GM18873 (cell line): ENCODE measurements around the gene RPS3.
"Not testable (repeated sequence)": the region's sequence is repeated elsewhere in the genome, so short reads cannot be mapped to it uniquely, and the experiment has no call there.

Experiments used
- ATAC-seq: cut with Tn5 transposase; IDR thresholded peaks from one replicate; pipeline ENCODE4 v1.9.1; 2021; ENCODE audit warnings: mild to moderate bottlenecking, moderate library complexity, moderate number of reproducible peaks; ENCODE audit not compliant: unreplicated experiment, low FRiP score

RPS3 gene

GRCh38 chr11:75399344-75400145 lies at the start of gene RPS3:
Gene RPS3, plus strand, starts transcription at chr11:75399518. Its CDS starts 30 bp downstream, at chr11:75399548.
- peak; percentile 76 for ATAC-seq

DNA sequence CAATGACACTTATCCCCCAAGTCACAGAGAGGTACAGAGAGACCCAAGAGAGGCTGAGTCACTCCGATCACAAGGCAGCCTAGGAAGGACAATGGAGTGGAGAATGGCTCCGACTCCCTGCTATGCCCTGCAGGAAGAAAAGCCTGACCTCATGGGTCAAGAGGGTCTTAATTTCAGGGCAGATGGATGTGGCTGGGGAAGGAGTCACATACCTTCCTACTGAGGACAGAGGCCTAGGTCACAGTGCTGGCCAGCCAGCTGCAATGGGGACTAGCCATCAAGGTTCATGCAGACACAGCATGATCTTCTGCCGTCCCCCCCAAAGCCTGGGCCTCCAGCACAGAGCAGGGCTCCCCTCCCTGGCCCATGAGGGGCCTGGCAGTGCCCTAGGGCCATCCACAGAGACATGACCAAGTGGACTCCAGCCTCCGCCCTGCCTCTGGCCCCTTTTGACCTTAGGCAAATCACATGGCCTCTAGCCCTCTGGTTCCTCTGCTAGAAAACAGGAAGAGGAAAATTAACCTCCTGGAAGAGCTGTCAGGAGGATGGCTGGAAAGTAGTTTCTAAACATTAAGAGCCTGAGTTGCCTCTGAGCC lies 49.7 kb upstream of the RPS3 start:
- ATAC-seq = no peak

DNA sequence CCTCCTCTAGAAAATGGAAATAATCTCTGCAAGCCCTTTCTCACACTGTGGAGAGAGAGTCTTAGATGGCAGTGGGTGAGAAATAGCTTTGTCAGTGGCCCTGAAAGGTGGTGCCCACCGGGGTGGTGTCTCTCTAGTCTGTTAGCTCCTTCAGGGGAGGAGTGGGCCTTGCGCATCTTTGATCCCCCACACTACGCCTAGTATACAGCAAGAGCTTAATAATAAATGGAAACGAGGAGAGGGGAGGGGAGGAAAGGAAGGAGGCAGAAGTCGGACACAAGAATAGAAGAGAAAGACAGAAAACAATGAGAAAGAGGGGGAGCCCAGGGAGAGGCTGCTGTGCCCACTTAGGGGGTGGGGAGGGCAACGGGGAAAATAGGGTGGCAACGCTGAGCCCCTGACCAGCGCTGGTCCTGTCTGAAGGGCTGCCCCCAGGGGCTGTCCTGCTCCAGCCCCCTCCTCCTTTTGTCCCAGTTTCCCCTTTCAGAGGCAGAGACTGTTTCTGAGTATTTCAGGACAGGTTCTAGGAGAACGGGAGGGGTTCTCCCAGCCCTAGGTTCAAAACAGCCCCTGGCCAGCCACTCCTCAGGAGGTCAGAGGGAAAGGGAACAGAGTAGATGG lies 49.1 kb upstream of the RPS3 start:
- ATAC-seq = no peak

- ATAC-seq = no peak
Observed at GRCh38 chr11:75350743-75351540, 48.4 kb upstream of the RPS3 start.

DNA sequence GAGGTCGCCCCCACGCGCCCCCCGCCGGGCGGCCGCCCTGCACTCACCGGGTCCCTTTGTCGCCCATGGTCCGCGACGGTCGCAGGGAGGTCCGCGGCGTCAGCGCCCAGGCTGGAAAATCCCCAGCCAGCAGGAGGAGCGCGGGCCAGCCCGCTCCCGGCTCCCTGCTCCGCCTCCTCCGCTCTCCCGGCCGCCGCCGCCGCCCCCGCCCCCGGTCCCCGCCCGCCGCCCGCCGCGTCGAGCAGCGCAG lies 47.9 kb upstream of the RPS3 start, which contains the start of gene ARRB1:
ARRB1 (minus strand) TSS at position 121 of the 250 bp plus-strand sequence; CDS start at position 67, 54 bp downstream.
- ATAC-seq = no peak

- ATAC-seq = no peak
Observed at GRCh38 chr11:75351791-75352587, 47.3 kb upstream of the RPS3 start.

DNA sequence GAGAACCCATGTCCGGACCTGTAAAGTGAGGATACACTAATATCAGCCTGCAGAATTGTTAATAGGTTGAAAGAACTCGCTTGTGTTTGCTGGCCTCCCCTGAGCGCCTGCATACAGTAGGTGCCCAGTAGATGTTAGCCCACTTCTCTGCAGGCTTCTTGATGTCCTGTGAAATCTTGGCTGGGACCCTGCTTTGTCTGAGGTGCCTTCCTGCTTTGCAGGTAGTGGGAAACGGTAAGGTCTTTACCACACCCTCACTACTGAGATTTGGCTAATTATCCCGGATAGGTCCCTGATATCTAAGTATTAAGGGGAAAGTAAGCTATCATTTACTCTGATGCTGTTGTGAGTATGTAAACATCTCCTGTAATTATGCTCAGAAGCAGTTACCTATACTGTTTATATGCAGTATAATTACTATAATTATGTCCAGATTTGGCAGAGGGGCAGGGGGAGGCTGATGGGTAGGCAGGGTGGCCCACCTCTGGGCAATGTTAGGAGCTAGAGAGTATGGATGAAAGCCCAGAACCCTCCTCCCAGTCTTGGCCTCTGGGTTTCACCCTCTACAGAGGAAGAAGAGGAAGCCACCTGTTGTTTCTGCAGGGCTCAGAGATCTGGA lies 46.6 kb upstream of the RPS3 start:
- ATAC-seq = no peak

- ATAC-seq = no peak
Observed at GRCh38 chr11:75355051-75355450, 44.3 kb upstream of the RPS3 start.

DNA sequence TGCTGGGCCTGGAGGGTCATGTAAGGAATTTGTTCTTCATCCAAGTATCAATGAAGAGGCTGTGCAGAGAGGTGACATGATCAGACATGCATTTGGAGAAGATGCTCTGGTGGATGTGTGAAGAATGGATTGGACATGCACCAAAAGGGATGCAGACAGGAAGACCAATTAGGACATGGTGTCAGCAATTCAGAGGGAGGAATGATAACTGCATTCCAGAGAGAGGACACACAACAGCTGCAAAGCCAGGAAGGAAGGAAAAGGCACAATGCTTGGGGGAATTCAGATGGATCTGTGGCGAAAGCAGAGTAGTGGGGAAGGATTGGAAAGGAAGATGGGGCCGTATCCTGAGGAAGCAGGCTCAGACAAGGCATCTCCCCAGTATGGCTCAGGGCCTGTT lies 42.7 kb upstream of the RPS3 start:
- ATAC-seq = no peak

DNA sequence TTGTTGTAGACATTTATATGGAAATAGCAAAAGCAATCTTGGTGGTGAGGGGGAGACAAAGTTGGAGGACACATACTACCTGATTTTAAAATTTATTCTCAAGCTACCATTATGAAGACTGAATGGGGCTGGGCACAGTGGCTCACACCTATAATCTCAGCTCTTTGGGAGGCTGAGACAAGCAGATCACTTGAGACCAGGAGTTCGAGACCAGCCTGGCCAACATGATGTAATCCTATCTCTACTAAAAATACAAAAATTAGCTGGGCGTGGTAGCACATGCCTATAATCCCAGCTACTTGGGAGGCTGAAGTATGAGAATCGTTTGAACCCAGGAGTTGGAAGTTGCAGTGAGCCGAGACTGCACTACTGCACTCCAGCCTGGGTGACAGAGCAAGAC lies 37.0 kb upstream of the RPS3 start:
- not testable (repeated sequence) for ATAC-seq

DNA sequence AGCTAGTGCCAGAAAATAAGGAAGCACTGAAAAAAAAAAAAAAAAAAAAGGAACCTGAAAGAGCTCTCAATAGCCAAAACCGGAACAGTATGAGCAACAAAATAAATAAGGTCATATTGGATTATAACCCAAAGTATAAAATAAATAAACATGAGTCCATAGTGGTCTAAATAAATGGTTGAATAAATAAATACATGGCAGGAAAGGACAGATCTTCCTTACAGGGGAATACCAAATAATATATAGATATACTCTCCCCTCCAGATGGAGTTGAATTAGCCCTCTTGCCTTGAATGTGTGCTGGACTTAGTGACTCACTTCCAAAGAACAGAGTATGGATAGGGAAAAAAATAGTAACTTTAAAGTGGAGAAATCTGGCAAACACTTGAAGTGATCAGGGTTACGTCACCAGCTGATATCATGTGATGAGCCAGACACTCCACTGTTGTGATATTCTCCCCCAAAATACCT lies 33.6 kb upstream of the RPS3 start:
- ATAC-seq = no peak

DNA sequence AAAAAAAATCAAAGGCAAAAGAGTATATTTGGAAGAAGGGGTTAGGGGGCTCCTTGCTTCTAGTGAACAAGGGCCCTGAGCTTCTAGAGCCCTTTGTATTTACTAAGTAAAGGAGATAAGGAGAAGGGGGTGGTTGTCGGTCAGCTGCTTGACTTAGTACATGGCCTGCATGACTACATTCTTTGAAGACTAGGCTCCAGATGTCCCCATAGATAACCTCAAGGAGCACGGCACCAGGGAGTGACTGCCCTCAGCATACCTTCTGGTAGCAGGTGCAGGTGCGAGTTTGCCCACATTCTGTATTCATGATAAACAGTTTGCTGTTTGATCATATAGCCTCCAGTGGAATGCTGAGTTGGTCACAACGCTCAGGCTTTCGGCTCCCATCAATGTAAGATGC lies 32.5 kb upstream of the RPS3 start:
- ATAC-seq = not testable (repeated sequence)

- ATAC-seq = no peak
Observed at GRCh38 chr11:75369560-75370255, 29.6 kb upstream of the RPS3 start.

GRCh38 chr11:75371949-75372876 lies 27.1 kb upstream of the RPS3 start:
- ATAC-seq = no peak

DNA sequence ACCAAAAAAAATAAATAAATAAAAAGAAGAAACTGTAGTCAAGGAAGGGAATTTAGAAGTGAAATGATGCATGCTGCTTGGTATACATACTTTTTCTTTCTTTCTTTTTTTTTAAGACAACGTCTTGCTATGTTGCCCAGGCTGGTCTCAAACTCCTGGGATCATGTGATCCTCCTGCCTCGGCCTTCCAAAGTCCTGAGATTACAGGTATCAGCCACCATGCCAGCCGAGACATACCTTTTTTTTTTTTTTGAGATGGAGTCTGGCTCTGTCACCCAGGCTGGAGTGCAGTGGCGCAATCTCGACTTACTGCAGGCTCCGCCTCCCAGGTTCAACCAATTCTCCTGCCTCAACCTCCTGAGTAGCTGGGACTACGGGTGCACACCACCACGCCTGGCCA lies 26.1 kb upstream of the RPS3 start:
- ATAC-seq = no peak

DNA sequence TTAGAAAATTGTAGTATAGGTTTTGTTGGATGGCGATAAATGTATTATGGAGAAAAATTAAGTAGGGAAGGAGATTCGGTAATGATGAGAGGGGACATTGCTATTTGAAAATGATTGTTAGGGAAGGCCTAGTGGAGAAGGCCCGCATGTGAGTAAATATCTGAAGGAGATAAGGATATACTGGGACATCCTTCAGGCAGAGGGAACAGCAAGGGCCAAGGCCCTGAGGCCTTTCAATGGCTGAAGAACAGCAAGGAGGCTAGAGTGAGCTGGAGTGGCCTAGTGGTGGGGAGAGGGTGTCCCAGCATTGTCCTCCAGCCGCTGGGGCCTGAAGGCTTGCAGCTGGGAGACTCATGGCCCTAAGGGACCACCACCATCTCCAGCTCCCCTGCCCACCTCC lies 24.7 kb upstream of the RPS3 start:
- no peak for ATAC-seq

DNA sequence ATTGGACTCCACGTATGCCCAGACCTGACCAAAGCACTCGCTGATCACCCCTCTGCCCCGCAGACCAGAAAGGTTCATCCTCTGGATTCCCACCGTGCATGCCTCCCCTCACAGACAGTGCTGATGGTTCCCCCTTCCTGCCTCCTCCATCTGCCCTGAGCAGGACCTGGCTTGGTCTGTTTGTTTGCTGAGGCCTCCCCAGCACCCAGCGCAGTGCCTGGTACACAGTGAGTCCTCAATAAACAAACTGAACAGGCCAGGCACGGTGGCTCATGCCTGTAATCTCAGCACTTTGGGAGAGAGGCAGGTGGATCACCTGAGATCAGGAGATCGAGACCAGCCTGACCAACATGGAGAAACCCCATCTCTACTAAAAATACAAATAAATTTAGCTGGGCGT lies 23.7 kb upstream of the RPS3 start:
- ATAC-seq = no peak

DNA sequence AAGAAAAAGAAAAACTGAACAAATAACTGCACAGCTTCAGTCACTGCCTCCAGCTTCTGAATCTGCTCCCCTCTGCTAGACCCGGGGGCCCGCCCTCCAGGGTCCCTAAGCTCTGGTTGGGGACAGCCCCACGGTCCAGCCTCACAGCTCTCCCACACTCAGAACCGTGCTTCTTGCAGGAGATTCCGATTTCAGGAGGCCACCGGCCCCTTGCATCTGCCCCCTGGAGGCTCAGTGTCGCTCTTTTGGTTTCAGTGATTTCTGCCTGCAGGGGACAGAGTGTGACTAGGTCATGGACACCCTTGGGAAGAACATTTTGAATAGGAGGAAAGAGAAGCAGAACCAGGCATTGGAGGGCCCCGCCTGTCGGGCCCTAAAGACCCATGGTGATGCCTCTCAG lies 23.1 kb upstream of the RPS3 start:
- ATAC-seq = no peak
